ENCODE measurements around the gene ITPRID1.

Gene ITPRID1

GRCh38 chr7:31564661-31565060 lies 50.8 kb downstream of the ITPRID1 start:
- no peak for TF ChIP-seq CTCF (IDR thresholded peaks at IDR 0.05)
- Histone ChIP-seq H3K4me3 (no peak overlapping the region), H3K27ac (no peak overlapping the region)
- DNase-seq (ENCODE audit: low spot score) = no peak

GRCh38 chr7:31569528-31569927 lies 55.6 kb downstream of the ITPRID1 start:
- TF ChIP-seq CTCF (IDR thresholded peaks at IDR 0.05) = no peak
- H3K4me3 ChIP-seq = no peak overlapping the region
- H3K27ac ChIP-seq = no peak overlapping the region
- no peak for DNase-seq (ENCODE audit: low spot score)

- DNase-seq (ENCODE audit: low spot score) = no peak
- no peak for TF ChIP-seq CTCF (IDR thresholded peaks at IDR 0.05)
- Histone ChIP-seq H3K27ac (no peak overlapping the region), H3K4me3 (no peak overlapping the region)
These were observed 69.6 kb downstream of the ITPRID1 start for GRCh38 chr7:31583526-31583925.

GRCh38 chr7:31583942-31584341 lies 70.1 kb downstream of the ITPRID1 start:
- no peak for TF ChIP-seq CTCF (IDR thresholded peaks at IDR 0.05)
- no peak overlapping the region for H3K27ac ChIP-seq
- no peak overlapping the region for H3K4me3 ChIP-seq
- no peak for DNase-seq (ENCODE audit: low spot score)

GRCh38 chr7:31595390-31595789 lies 81.5 kb downstream of the ITPRID1 start:
- H3K27ac ChIP-seq = no peak overlapping the region
- no peak for DNase-seq (ENCODE audit: low spot score)
- no peak for TF ChIP-seq CTCF (IDR thresholded peaks at IDR 0.05)
- H3K4me3 ChIP-seq = no peak overlapping the region

- DNase-seq (ENCODE audit: low spot score) = no peak
- TF ChIP-seq CTCF (IDR thresholded peaks at IDR 0.05) = no peak
- H3K4me3 ChIP-seq = no peak overlapping the region
- no peak overlapping the region for H3K27ac ChIP-seq
These were observed 88.2 kb downstream of the ITPRID1 start for GRCh38 chr7:31602041-31602625.

GRCh38 chr7:31603046-31603445 lies 89.2 kb downstream of the ITPRID1 start:
- Histone ChIP-seq H3K27ac (no peak overlapping the region), H3K4me3 (no peak overlapping the region)
- DNase-seq (ENCODE audit: low spot score) = no peak
- no peak for TF ChIP-seq CTCF (IDR thresholded peaks at IDR 0.05)

Data from coronary artery (tissue), 2 donors.